Psoas muscle (tissue), 8 donors: ENCODE measurements around the gene NKAIN1. TPM values are rescaled to one million over a fixed set of nuclear protein-coding genes. Genes with fewer than 3 reads are reported as not detected.

Experiments used
- ATAC-seq, 4 donors: fragments of 200-7000 bp; cut with Tn5 transposase; one replicate each; pipeline ENCODE4 v1.9.1; 2020; ENCODE audit warnings: moderate library complexity in 3 of 4, mild to moderate bottlenecking in 2 of 4
- DNase-seq, 2 donors: peaks; one replicate each; pipeline ENCODE4 v3.0.0-alpha.2; 2020
- H3K27ac ChIP-seq: fragments of 200-600 bp; one replicate; pipeline ENCODE4 v1.8.0; 2022
- H3K27me3 ChIP-seq, 3 donors: fragments of 200-600 bp in 1 of 3; one replicate each; pipeline versions ENCODE4 v1.6.1 to v1.8.0; 2013 to 2022; ENCODE audit warnings: low read length in 2 of 3, mild to moderate bottlenecking in 2 of 3, moderate library complexity in 1 of 3; ENCODE audit not compliant: insufficient read depth in 3 of 3
- H3K36me3 ChIP-seq, 2 donors: fragments of 200-600 bp in 1 of 2; one replicate each; pipeline versions ENCODE4 v1.6.1 to v1.8.0; 2013 to 2022; ENCODE audit warnings: low read depth in 1 of 2, mild to moderate bottlenecking in 1 of 2, moderate library complexity in 1 of 2; ENCODE audit not compliant: insufficient read depth in 1 of 2
- H3K4me1 ChIP-seq: fragments of 200-600 bp; one replicate; pipeline ENCODE4 v1.8.0; 2022
- H3K4me3 ChIP-seq: fragments of 200-600 bp; one replicate; pipeline ENCODE4 v1.8.0; 2022; ENCODE audit warnings: mild to moderate bottlenecking
- H3K9me3 ChIP-seq: fragments of 200-600 bp; one replicate; pipeline ENCODE4 v1.8.0; 2022
- CTCF ChIP-seq: fragments of 200-600 bp; IDR thresholded peaks from one replicate; pipeline ENCODE4 v1.8.0; 2022; ENCODE audit warnings: antibody characterized with exemption
- WGBS, 3 donors: extraction: QIAGEN DNeasy Blood & Tissue Kit; methylation state at CpG; one replicate each; pipeline versions ENCODE4 v1.1.6 to v1.1.7; 2013; 5-methylcytosine and 5-hydroxymethylcytosine counted together
- intact Hi-C, 2 donors: fragments of 100-400 bp; cut with DNase I; formaldehyde crosslinking; loops; one replicate each; pipeline versions ENCODE4 v1.11.0 to v1.14.2; 2022
- polyA plus RNA-seq, 3 donors: library from polyadenylated mRNA; stranded (reverse); fragments of 200-250 nt; gene quantifications; one replicate each; pipeline ENCODE4 v1.2.3, GENCODE V29; 2013
- total RNA-seq, 4 donors: library from RNA; stranded (reverse); fragmentation: NEBNext Ultra II Directional in 2 of 4; extraction: Animal tissue kit (Norgen Biotek cat#: 25700) in 2 of 4; gene quantifications; one replicate each; pipeline versions ENCODE4 v1.2.1 to v1.2.4, GENCODE V29; 2021 to 2023
- donor health status: healthy with polysubstance abuse.
- donor health status: DM: no; HTN: no; CAD: no; lungs with moderate emphysema.
- donor health status: Bipolar disorder and iron deficiency.
- donor health status: healthy.
- donor health status: DM: yes; HTN: yes; CAD: no.
- donor health status: DM: no; HTN: no; CAD: no.
- donor health status: DM: no; HTN: no; CAD: no.
- donor health status: DM: yes; HTN: yes; CAD: no.

Gene NKAIN1
- total and polyA plus RNA-seq, 7 donors = 3.3 to 11.9 (median 5.3) TPM

- H3K4me3 ChIP-seq = no peak overlapping the region
- H3K27ac ChIP-seq = no peak overlapping the region
- intact Hi-C loops = loop anchor here in 1 of 2 donors (5.0 to 10.0 kb wide), 2 partner anchors 165 to 387 kb away; no protein-coding TSS in a partner anchor
- no peaks in the 10 kb centered on the region for H3K27me3 ChIP-seq
- 80 to 84% (median 80%) methylated on average over 9 of the region's 9 CpGs for WGBS, 3 donors
- H3K9me3 ChIP-seq = no peaks in the 10 kb centered on the region
- peaks cover 0 to 10% of the 10 kb centered on the region in 2 donors for H3K36me3 ChIP-seq
- DNase-seq (no peak), ATAC-seq (no peak)
- no peak for TF ChIP-seq CTCF
- no peaks in the 10 kb centered on the region for H3K4me1 ChIP-seq
Measured at GRCh38 chr1:31159869-31160611, 79.6 kb downstream of the NKAIN1 start.

- DNase-seq (no peak), ATAC-seq (no peak)
- Histone ChIP-seq H3K36me3 (peaks cover 0 to 10% of the 10 kb centered on the region in 2 donors), H3K4me3 (no peak overlapping the region), H3K9me3 (no peaks in the 10 kb centered on the region), H3K27ac (no peak overlapping the region), H3K27me3 (no peaks in the 10 kb centered on the region), H3K4me1 (no peaks in the 10 kb centered on the region)
- TF ChIP-seq CTCF = no peak
- intact Hi-C loops = no loop called here
- WGBS, 3 donors = 74 to 96% (median 83%) methylated on average over 2 of the region's 2 CpGs
Measured at GRCh38 chr1:31159323-31159722, 80.4 kb downstream of the NKAIN1 start.

DNA sequence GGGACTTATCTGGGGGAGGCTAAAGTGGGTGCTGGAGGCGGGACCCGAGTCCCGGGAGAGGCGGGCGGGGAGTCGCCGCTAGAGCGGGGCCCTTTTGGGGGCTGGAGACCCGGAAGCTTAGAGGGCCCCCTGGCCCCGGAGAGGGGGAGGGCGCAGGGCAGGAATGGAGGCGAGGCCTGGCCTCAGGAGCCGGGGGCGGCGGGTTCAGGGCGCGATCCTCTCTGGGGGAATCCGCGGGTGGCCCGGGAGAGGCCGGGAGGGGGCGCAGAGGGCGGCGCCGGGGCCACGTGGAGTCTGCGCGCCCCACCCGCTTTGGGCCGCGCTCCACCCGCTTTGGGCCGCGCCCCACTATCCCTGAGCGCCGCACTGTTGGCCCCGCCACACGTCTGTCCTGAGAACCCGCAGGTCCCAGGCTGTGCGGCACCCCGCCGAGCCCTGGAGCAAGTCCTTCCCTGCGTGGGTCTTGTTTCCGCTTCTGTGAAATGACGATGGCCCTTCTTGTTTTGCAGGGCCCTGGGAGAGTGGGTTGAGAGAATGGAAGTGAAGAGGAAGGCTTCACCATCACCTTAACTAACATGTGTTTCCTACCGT lies 84.4 kb downstream of the NKAIN1 start:
- Histone ChIP-seq H3K4me1 (no peaks in the 10 kb centered on the region), H3K4me3 (peak overlapping the region; percentile 82), H3K36me3 (peaks cover 0 to 10% of the 10 kb centered on the region in 2 donors), H3K27me3 (no peaks in the 10 kb centered on the region), H3K9me3 (no peaks in the 10 kb centered on the region), H3K27ac (peak overlapping the region; percentile 87)
- peak; percentile 31 for TF ChIP-seq CTCF
- ATAC-seq (peak; percentile 89 to 95 (median 90)), DNase-seq (peak; percentile 60 to 79)
- intact Hi-C loops = no loop called here
- WGBS, 3 donors = 1 to 2% (median 1%) methylated on average over 29 to 46 of the region's 46 CpGs

DNA sequence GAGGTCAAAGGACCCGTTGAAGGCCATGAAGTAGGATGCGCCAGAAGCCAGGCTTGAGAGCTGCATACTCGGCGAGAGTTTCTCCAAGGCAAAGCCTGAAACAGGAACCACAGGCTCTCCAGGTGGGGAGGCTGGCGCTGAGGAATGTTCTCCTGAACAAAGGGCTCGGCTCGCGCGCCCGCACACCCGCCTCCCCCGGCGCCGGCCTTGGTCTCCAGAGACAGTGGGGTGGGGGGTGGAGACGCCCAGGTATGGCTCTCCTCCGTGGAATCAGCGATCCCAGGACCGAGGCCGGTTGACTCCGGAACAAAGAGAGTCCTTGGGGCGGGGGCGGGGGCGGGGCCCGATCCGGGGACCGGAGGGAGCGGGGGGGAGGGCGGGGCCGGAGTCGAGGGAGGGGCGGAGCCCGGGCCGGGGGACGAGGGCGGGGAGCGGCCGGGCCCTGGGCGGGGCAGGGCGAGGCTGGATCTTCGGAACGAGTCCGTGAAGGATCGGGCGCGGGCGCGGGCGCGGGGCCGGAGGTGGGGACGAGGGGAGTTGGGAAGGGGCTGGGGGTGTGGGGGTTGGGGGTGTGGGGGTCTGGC lies 85.0 kb downstream of the NKAIN1 start:
- Histone ChIP-seq H3K27ac (peak overlapping the region; percentile 87), H3K36me3 (peaks cover 0 to 10% of the 10 kb centered on the region in 2 donors), H3K4me3 (peak overlapping the region; percentile 82), H3K9me3 (no peaks in the 10 kb centered on the region), H3K4me1 (no peaks in the 10 kb centered on the region), H3K27me3 (no peaks in the 10 kb centered on the region)
- intact Hi-C loops = loop anchor here in 1 of 2 donors (5.0 kb wide), 1 partner anchor 82 kb away; no protein-coding TSS in a partner anchor
- peak; percentile 79 to 87 for DNase-seq
- peak; percentile 89 to 95 (median 92) for ATAC-seq
- 4 to 9% (median 7%) methylated on average over 23 to 51 of the region's 51 CpGs for WGBS, 3 donors
- no peak for TF ChIP-seq CTCF
